CD8-positive, alpha-beta memory T cell (primary cell): ENCODE data around the gene ALKBH3. TPM values are rescaled to one million over a fixed set of nuclear protein-coding genes. Genes with fewer than 3 reads are reported as not detected.

Source experiments
- CTCF ChIA-PET: fragments of 350-600 bp; sonication (Branson Sonifier 250); formaldehyde crosslinking; loops from one replicate; lab custom pipeline; 2021; ENCODE audit warnings: antibody characterized with exemption; lab: Charles Lee
- POLR2A ChIA-PET: fragments of 350-600 bp; sonication (Branson Sonifier 250); formaldehyde crosslinking; loops from one replicate; lab custom pipeline; 2021; ENCODE audit warnings: antibody characterized with exemption; lab: Charles Lee
- DNase-seq, 5 donors: peaks; one replicate each; pipeline versions ENCODE4 v3.0.0 to v3.0.0-alpha.2; 2020 to 2022; ENCODE audit warnings: mixed read lengths in 1 of 5
- H3K27ac ChIP-seq: one replicate; pipeline ENCODE4 v1.7.0; 2013; ENCODE audit warnings: low read depth, mild to moderate bottlenecking, low read length, moderate library complexity
- H3K27me3 ChIP-seq: 2 replicates; pipeline ENCODE4 v1.7.0; 2013; ENCODE audit warnings: low read length, mild to moderate bottlenecking; ENCODE audit not compliant: insufficient read depth, poor library complexity, severe bottlenecking
- H3K36me3 ChIP-seq: 2 replicates; pipeline ENCODE4 v1.7.0; 2013; ENCODE audit warnings: mild to moderate bottlenecking, low read length, moderate library complexity; ENCODE audit not compliant: insufficient read depth
- H3K4me1 ChIP-seq: 2 replicates; pipeline ENCODE4 v1.7.0; 2013; ENCODE audit warnings: mild to moderate bottlenecking, low read length, moderate library complexity; ENCODE audit not compliant: insufficient read depth
- H3K4me3 ChIP-seq: 2 replicates; pipeline ENCODE4 v1.7.0; 2013; ENCODE audit warnings: mild to moderate bottlenecking, low read length
- H3K9me3 ChIP-seq: 2 replicates; pipeline ENCODE4 v1.7.0; 2013; ENCODE audit warnings: mild to moderate bottlenecking, low read length
- H3K27ac Mint-ChIP-seq, 8 donors: one replicate each; pipeline ENCODE4 v1.8.0; 2020 to 2021; ENCODE audit warnings: mixed read lengths in 8 of 8, mild to moderate bottlenecking in 6 of 8, inconsistent platforms in 3 of 8, moderate library complexity in 3 of 8
- H3K27me3 Mint-ChIP-seq, 2 donors: one replicate each; pipeline ENCODE4 v1.8.0; 2020 to 2021; ENCODE audit warnings: mixed read lengths in 2 of 2, mild to moderate bottlenecking in 1 of 2, moderate library complexity in 1 of 2
- H3K36me3 Mint-ChIP-seq, 3 donors: one replicate each; pipeline ENCODE4 v1.8.0; 2020 to 2021; ENCODE audit warnings: mixed read lengths in 3 of 3, inconsistent platforms in 1 of 3, mild to moderate bottlenecking in 1 of 3
- H3K4me1 Mint-ChIP-seq, 3 donors: one replicate each; pipeline ENCODE4 v1.8.0; 2020 to 2021; ENCODE audit warnings: mixed read lengths in 3 of 3, inconsistent platforms in 1 of 3, mild to moderate bottlenecking in 1 of 3
- H3K4me3 Mint-ChIP-seq, 7 donors: one replicate each; pipeline ENCODE4 v1.8.0; 2020 to 2021; ENCODE audit warnings: mixed read lengths in 7 of 7, mild to moderate bottlenecking in 6 of 7, moderate library complexity in 4 of 7, inconsistent platforms in 2 of 7
- H3K9me3 Mint-ChIP-seq, 5 donors: one replicate each; pipeline ENCODE4 v1.8.0; 2020 to 2022; ENCODE audit warnings: mixed read lengths in 5 of 5, mild to moderate bottlenecking in 3 of 5, moderate library complexity in 2 of 5, inconsistent platforms in 1 of 5
- polyA plus RNA-seq: library from polyadenylated mRNA; unstranded; fragments of 300-500 nt; fragmentation: Illumina TruSeq; gene quantifications from one replicate; pipeline ENCODE4 v1.2.3, GENCODE V29; 2021
- total RNA-seq, 2 experiments: library from RNA; stranded (reverse); gene quantifications; one replicate each; pipeline ENCODE4 v1.2.3, GENCODE V29; 2021

ALKBH3 gene
- total and polyA plus RNA-seq, 3 experiments from 2014 or later: 38.3 to 51.5 (median 51.1) TPM

DNA sequence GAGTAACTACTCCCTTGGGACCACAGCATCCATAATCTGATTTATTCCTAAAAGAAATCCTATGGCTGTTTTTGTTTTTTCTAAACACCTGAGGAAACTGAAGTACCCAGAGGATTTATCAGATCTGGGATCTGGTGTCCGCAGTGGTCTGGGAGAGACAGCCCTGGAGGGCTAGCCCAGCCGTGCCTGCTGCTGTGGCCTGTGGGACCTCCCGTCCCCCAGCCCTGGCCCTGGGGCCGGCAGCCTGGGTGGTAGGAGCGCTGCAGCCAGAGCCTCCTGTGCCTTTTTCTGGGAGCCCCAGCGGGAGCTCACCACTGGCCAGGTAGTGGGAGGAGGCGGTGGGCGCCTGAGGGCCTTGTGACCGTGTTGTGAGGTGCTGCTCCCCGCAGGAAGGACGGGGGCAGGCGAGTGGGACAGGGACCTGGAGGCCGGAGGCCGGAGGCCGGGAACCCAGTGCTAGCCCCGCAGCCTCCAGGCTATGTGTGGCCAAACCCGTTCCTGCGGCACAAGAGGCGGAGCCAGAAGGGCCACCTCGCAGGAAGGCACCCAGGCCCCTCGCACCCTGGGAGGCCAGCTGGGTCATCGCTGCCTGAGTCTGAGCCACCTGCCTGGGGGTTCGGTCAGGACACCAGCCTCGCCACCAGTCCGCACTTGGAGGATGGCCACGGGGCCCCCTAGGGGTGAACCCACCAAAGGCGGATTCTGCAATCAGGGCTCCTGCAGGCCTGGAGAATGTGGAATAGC lies 43.7 kb downstream of the ALKBH3 start:
- ChIA-PET CTCF (no interaction called here), POLR2A (no interaction called here)
- no peak overlapping the region for H3K27ac Mint-ChIP-seq
- Histone ChIP-seq H3K36me3 (peaks cover 9% of the 10 kb centered on the region), H3K27me3 (no peaks in the 10 kb centered on the region), H3K27ac (no peak overlapping the region), H3K9me3 (no peaks in the 10 kb centered on the region), H3K4me1 (no peaks in the 10 kb centered on the region), H3K4me3 (no peak overlapping the region)
- no peak overlapping the region for H3K4me3 Mint-ChIP-seq
- H3K4me1 Mint-ChIP-seq: no peaks in the 10 kb centered on the region
- H3K36me3 Mint-ChIP-seq: peaks cover 0 to 41% (median 15%) of the 10 kb centered on the region in 3 donors
- H3K27me3 Mint-ChIP-seq: no peaks in the 10 kb centered on the region
- no peak for DNase-seq
- no peaks in the 10 kb centered on the region for H3K9me3 Mint-ChIP-seq

DNA sequence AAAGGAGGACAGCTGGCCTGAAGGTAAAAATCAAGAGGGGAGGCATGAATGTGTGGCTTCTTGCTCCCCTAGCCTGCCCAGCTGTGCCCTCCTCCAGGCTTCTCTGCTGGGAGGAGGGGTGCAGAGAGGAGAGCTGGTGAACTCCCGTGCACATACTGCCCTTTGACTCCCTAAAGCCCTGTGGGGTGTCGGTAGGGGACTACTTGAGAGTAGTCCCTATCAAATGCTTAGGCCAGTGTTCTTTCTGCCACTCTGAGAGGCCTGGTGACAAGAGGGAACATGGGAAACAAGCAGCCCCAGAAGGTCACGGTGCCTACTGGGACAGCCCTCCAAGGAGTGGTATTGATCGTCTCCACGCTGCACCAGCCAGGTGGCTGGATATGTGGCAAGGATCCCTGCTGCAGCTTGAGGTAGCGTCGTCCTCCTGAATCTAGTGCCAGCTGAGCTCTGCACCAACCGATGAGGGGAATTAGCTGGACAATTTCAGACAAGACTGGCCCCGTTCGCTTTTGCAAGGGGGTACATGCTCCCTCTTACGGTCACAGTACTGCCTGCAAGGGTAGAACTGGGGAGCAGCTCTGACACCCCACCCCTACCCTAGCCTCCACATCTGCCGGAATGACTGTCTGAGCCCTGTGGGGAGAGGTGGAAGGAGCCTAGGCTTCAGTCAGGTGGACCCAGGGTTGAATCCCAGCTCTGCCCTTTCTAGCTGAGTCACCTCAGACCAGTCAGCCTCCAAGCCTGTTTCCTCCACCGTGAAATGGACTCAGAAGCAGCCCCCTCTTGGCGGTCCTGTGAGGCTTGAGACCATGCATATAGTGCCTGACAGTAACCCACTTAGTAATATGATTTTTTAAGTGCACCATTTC lies 44.7 kb downstream of the ALKBH3 start:
- Histone ChIP-seq H3K9me3 (no peaks in the 10 kb centered on the region), H3K36me3 (peaks cover 4% of the 10 kb centered on the region), H3K27ac (no peak overlapping the region), H3K4me1 (no peaks in the 10 kb centered on the region), H3K27me3 (no peaks in the 10 kb centered on the region), H3K4me3 (no peak overlapping the region)
- Mint-ChIP-seq H3K4me3 (no peak overlapping the region), H3K27ac (no peak overlapping the region), H3K9me3 (no peaks in the 10 kb centered on the region), H3K27me3 (peaks cover 0 to 2% of the 10 kb centered on the region in 2 donors), H3K4me1 (peaks cover 0 to 3% (median 2%) of the 10 kb centered on the region in 3 donors), H3K36me3 (peaks cover 0 to 31% (median 9%) of the 10 kb centered on the region in 3 donors)
- ChIA-PET CTCF (no interaction called here), POLR2A (no interaction called here)
- no peak for DNase-seq

- no peak overlapping the region for H3K27ac ChIP-seq
- H3K4me1 ChIP-seq: no peaks in the 10 kb centered on the region
- Mint-ChIP-seq H3K9me3 (no peaks in the 10 kb centered on the region), H3K27ac (no peak overlapping the region), H3K4me3 (no peak overlapping the region), H3K27me3 (peaks cover 0 to 2% of the 10 kb centered on the region in 2 donors), H3K36me3 (peaks cover 0 to 24% (median 9%) of the 10 kb centered on the region in 3 donors), H3K4me1 (peaks cover 7 to 10% (median 8%) of the 10 kb centered on the region in 3 donors)
- H3K36me3 ChIP-seq: no peaks in the 10 kb centered on the region
- no peaks in the 10 kb centered on the region for H3K9me3 ChIP-seq
- H3K4me3 ChIP-seq: no peak overlapping the region
- POLR2A ChIA-PET: no interaction called here
- H3K27me3 ChIP-seq: no peaks in the 10 kb centered on the region
- CTCF ChIA-PET: interaction anchor here (1.3 kb wide), 1 partner anchor 22 kb away, joined by 3 read pairs; no protein-coding TSS in a partner anchor
- DNase-seq: no peak
Observed at GRCh38 chr11:43925932-43926505, 45.4 kb downstream of the ALKBH3 start.

GRCh38 chr11:43927070-43927469 lies 46.4 kb downstream of the ALKBH3 start:
- H3K4me3 Mint-ChIP-seq: no peak overlapping the region

DNA sequence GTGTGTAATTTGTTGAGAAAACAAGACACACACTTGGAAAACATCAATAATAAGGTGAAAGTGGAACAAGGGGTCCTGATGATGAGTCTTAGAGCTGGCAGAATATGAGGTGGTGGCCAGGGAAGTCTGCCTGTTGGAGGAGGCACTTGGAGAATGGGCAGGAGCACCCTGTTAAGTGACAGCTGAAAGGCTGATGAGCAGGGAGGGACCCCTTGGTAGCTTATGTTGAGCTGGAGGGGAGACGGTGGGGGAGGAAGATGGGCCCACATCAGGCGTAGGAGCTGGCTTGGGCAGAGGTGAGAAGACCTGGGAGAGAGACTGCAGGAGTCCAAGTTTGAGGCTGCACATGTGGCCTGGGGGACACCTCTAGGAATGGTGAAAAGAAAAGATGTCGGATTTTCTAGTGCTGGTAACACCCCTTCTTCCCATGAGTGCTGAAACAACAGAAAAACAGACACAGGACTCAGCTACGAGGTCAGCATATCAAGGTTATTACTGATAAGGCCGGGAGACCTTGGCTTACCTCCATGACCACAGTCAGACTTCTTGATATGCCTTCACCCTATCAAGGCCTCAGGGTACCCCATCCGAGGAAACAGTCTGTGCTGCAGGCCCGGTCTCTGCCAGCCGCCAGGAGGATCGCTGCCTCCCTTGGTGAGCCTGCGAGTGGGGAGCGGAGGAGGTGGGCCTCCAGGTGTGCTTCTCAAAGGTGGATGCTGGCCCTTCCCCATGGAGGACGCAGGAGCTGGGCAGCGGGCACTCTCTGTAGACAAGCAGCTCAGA lies 47.5 kb downstream of the ALKBH3 start:
- H3K4me3 ChIP-seq: no peak overlapping the region
- ChIA-PET POLR2A (no interaction called here), CTCF (no interaction called here)
- Mint-ChIP-seq H3K27me3 (peaks cover 0 to 2% of the 10 kb centered on the region in 2 donors), H3K4me1 (peaks cover 7 to 11% (median 9%) of the 10 kb centered on the region in 3 donors), H3K4me3 (no peak overlapping the region), H3K36me3 (peaks cover 0 to 4% (median 4%) of the 10 kb centered on the region in 3 donors), H3K9me3 (no peaks in the 10 kb centered on the region), H3K27ac (peak overlapping the region in 1 of 8 donors; percentile 32)
- H3K4me1 ChIP-seq: no peaks in the 10 kb centered on the region
- H3K36me3 ChIP-seq: no peaks in the 10 kb centered on the region
- no peak for DNase-seq
- no peak overlapping the region for H3K27ac ChIP-seq
- no peaks in the 10 kb centered on the region for H3K27me3 ChIP-seq
- no peaks in the 10 kb centered on the region for H3K9me3 ChIP-seq

More at GRCh38 chr11:43927070-43927469, 46.4 kb downstream of the ALKBH3 start:
- Histone ChIP-seq H3K36me3 (no peaks in the 10 kb centered on the region), H3K27ac (no peak overlapping the region), H3K27me3 (no peaks in the 10 kb centered on the region), H3K4me1 (no peaks in the 10 kb centered on the region), H3K9me3 (no peaks in the 10 kb centered on the region), H3K4me3 (no peak overlapping the region)
- no peak overlapping the region for H3K27ac Mint-ChIP-seq
- no peak for DNase-seq
- H3K4me1 Mint-ChIP-seq: peaks cover 7 to 11% (median 9%) of the 10 kb centered on the region in 3 donors
- H3K9me3 Mint-ChIP-seq: no peaks in the 10 kb centered on the region
- H3K27me3 Mint-ChIP-seq: peaks cover 0 to 2% of the 10 kb centered on the region in 2 donors
- POLR2A ChIA-PET: no interaction called here
- peaks cover 0 to 15% (median 7%) of the 10 kb centered on the region in 3 donors for H3K36me3 Mint-ChIP-seq
- CTCF ChIA-PET: interaction anchor here (1.3 kb wide), 1 partner anchor 21 kb away, joined by 3 read pairs; no protein-coding TSS in a partner anchor

- ChIA-PET POLR2A (no interaction called here), CTCF (no interaction called here)
- Mint-ChIP-seq H3K4me3 (peak overlapping the region in 1 of 7 donors; percentile 57), H3K36me3 (peaks cover 0 to 4% (median 0%) of the 10 kb centered on the region in 3 donors), H3K9me3 (no peaks in the 10 kb centered on the region), H3K4me1 (peaks cover 7 to 11% (median 9%) of the 10 kb centered on the region in 3 donors), H3K27me3 (peaks cover 0 to 2% of the 10 kb centered on the region in 2 donors), H3K27ac (no peak overlapping the region)
- no peaks in the 10 kb centered on the region for H3K9me3 ChIP-seq
- H3K4me1 ChIP-seq: no peaks in the 10 kb centered on the region
- no peak overlapping the region for H3K27ac ChIP-seq
- H3K4me3 ChIP-seq: no peak overlapping the region
- H3K27me3 ChIP-seq: no peaks in the 10 kb centered on the region
- DNase-seq: no peak
- no peaks in the 10 kb centered on the region for H3K36me3 ChIP-seq
Observed at GRCh38 chr11:43928721-43929120, 48.1 kb downstream of the ALKBH3 start.

DNA sequence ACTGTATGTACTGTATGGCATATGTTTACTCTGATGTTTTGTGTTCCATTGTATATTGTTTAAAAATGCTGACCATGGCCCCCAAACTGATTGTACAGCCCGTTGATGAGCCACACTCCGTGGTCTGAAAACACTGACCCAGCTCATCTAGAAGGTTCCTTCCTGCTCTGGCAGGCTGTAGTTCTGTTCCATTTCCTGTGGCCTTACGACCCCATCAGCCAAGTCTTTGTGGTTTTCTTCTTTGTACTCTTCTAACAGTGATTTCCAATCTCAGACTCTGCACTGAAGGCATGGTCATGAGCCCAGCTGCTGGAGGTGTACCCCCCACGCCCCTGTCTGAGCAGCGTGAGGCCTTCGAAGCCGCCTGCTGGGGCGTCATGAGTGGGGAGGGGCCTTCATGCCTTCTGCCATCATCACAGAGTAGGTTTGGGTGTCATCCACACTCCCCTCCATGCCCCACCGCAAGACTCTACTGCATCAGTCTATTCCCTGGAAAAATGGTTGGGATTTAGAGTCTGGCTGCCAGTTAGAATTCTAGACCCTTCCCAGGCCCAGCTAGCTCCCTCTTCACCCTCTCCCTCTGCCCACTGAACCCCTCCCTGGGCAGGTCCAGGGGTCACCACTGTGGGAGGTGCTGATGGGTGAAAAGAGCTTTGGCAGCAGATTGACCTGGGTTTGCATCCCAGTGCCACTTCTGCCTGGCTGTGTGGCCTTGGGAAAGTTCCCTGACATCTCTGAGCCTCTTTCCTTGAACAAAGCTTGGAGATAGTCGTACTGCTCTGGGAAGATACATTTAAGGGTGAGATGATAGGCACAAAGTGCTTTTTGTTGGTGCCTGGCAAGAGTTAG lies 50.5 kb downstream of the ALKBH3 start:
- ChIA-PET POLR2A (no interaction called here), CTCF (no interaction called here)
- Mint-ChIP-seq H3K36me3 (peaks cover 0 to 4% (median 0%) of the 10 kb centered on the region in 3 donors), H3K4me1 (peaks cover 7 to 11% (median 9%) of the 10 kb centered on the region in 3 donors), H3K27me3 (peaks cover 2 to 9% of the 10 kb centered on the region in 2 donors), H3K27ac (peak overlapping the region in 2 of 8 donors; percentile 4 to 15), H3K4me3 (no peak overlapping the region), H3K9me3 (no peaks in the 10 kb centered on the region)
- DNase-seq: no peak
- Histone ChIP-seq H3K4me3 (no peak overlapping the region), H3K27me3 (no peaks in the 10 kb centered on the region), H3K4me1 (no peaks in the 10 kb centered on the region), H3K9me3 (no peaks in the 10 kb centered on the region), H3K36me3 (no peaks in the 10 kb centered on the region), H3K27ac (no peak overlapping the region)
